ENCODE data around the gene CDPF1.
"Not testable (repeated sequence)": the region's sequence is repeated elsewhere in the genome, so short reads cannot be mapped to it uniquely, and the experiment has no call there.

CDPF1 gene

DNA sequence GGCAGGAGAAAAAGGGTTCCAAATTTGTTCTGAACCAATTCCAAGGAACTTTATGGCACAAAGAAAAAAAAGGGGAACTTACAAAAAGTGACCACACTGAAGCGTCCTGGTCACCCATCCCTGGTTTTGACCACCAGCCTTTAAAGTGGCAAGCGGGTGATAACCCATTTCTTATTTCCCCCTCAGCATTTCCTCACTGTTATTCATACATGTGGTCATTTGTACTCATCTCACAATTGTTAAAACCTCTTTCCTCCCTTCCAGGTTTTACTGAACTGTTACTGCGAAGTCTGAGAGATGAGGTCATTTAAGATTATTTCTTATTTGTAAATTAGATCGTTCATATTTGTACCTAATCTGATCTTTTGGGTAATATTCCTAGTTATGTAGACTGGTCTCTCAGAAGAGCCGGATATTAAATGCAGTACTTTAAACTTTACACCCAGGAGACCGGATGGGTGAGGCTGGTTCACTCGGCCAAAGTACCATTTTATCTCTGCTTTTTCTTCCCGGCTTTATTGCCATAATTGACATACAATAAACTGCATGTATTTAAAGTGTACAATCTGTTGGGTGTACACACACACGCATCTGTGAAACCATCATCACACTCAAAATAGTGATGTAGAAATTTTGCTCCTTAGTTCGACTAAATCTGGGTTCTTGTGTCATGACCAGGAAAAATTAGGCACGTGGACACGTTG, 47.0 kb downstream of the CDPF1 start:
- peaks cover 46% of the 10 kb centered on the region for H3K36me3 Mint-ChIP-seq (ENCODE audit: low read depth)
- H3K27me3 Mint-ChIP-seq, result no peaks in the 10 kb centered on the region
- DNase-seq, result no peak
- H3K27ac Mint-ChIP-seq, result no peak overlapping the region
- no peaks in the 10 kb centered on the region for H3K9me3 Mint-ChIP-seq
- H3K4me3 Mint-ChIP-seq, result no peak overlapping the region
- no peaks in the 10 kb centered on the region for H3K4me1 Mint-ChIP-seq (ENCODE audit: low read depth)

DNA sequence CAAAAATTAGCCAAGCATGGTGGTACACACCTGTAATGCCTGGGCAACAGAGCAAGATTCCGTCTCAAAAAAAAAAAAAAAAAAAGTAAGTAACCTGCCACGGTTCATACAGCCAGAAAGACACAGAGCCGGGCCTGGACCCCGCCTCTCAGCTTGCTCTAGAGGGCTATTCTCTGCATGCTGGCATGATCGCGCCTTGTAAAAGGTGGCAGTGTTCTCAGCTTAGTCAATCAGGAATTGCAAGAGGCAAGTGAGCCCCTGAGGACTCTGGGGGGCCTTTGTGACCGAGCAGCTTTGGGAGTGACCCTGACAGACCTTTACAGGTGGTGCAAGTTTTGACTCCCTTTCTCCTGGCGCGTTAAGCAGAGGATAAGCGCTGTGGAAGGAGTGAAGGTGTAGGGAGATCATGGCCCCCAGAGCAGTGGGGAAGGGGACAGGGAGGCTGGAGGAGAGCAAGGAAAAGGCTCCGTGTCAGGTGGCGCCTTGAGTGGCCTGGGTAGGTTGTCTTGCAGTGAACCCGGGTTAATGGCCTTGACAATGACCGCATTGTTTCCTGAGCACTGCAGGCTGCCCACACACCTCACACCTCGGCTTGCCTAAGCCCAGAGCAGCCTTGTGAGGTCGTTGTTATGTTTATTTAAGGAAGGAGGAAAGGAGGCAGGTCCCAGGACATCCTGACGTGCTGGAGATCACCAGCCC, 48.9 kb downstream of the CDPF1 start:
- peaks cover 3% of the 10 kb centered on the region for H3K4me1 Mint-ChIP-seq (ENCODE audit: low read depth)
- peaks cover 46% of the 10 kb centered on the region for H3K36me3 Mint-ChIP-seq (ENCODE audit: low read depth)
- no peak overlapping the region for H3K4me3 Mint-ChIP-seq
- H3K27me3 Mint-ChIP-seq, result no peaks in the 10 kb centered on the region
- no peak overlapping the region for H3K27ac Mint-ChIP-seq
- no peak for DNase-seq
- no peaks in the 10 kb centered on the region for H3K9me3 Mint-ChIP-seq

DNA sequence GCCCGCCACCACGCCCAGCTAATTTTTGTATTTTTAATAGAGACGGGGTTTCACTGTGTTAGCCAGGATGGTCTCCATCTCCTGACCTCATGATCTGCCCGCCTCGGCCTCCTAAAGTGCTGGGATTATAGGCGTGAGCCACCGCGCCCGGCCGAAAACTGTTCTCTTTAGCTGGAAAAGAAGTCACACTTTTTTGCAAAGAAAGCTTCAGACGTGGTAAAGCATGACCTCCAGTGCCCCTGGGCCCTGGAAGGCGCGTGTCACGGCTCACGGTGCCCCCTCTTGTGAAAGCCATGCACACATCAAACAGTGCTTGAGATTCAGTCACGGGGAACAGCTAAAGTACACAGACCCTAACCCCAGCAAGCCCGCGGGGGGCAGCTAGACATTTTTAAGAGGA, 51.3 kb downstream of the CDPF1 start:
- not testable (repeated sequence) for H3K27me3 Mint-ChIP-seq; DNase-seq; H3K4me3 Mint-ChIP-seq; H3K9me3 Mint-ChIP-seq; H3K27ac Mint-ChIP-seq; H3K4me1 Mint-ChIP-seq (ENCODE audit: low read depth)
- H3K36me3 Mint-ChIP-seq (ENCODE audit: low read depth), result peaks cover 29% of the 10 kb centered on the region

DNA sequence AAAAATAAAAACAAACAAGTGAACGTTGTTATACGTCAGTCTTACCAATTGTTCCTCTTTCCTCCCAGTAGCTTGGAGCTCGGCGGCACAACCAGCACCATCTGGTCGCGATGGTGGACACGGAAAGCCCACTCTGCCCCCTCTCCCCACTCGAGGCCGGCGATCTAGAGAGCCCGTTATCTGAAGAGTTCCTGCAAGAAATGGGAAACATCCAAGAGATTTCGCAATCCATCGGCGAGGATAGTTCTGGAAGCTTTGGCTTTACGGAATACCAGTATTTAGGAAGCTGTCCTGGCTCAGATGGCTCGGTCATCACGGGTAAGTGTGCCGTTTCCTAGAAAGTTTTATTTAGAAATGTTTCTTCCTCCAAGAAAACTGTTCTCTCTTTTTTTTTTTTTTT, 51.8 kb downstream of the CDPF1 start:
- H3K9me3 Mint-ChIP-seq, result no peaks in the 10 kb centered on the region
- no peak overlapping the region for H3K4me3 Mint-ChIP-seq
- peaks cover 24% of the 10 kb centered on the region for H3K36me3 Mint-ChIP-seq (ENCODE audit: low read depth)
- H3K27me3 Mint-ChIP-seq, result no peaks in the 10 kb centered on the region
- no peak for DNase-seq
- no peak overlapping the region for H3K27ac Mint-ChIP-seq
- peaks cover 4% of the 10 kb centered on the region for H3K4me1 Mint-ChIP-seq (ENCODE audit: low read depth)

DNA sequence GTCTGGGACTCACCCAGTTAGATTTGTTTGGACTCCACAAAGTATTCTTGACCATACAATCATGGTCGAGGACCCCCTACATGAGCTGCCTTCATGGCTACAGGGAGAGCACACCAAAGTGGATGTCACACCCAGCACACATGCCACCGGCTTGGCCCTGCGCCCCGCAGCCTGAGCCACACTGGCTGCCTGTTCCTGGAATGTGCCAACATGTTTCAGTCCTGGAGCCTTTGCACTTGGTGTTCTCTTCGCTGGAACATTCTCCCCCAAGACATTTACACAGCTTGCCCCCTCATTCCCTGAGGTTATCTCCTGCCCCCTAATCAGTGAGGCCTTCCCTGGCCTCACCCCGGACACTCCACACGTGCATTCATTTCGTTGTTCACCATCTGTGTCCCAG, 53.8 kb downstream of the CDPF1 start:
- peaks cover 4% of the 10 kb centered on the region for H3K4me1 Mint-ChIP-seq (ENCODE audit: low read depth)
- H3K9me3 Mint-ChIP-seq, result peaks cover 4% of the 10 kb centered on the region
- peaks cover 21% of the 10 kb centered on the region for H3K36me3 Mint-ChIP-seq (ENCODE audit: low read depth)
- H3K27ac Mint-ChIP-seq, result no peak overlapping the region
- no peak overlapping the region for H3K4me3 Mint-ChIP-seq
- H3K27me3 Mint-ChIP-seq, result no peaks in the 10 kb centered on the region
- no peak for DNase-seq

DNA sequence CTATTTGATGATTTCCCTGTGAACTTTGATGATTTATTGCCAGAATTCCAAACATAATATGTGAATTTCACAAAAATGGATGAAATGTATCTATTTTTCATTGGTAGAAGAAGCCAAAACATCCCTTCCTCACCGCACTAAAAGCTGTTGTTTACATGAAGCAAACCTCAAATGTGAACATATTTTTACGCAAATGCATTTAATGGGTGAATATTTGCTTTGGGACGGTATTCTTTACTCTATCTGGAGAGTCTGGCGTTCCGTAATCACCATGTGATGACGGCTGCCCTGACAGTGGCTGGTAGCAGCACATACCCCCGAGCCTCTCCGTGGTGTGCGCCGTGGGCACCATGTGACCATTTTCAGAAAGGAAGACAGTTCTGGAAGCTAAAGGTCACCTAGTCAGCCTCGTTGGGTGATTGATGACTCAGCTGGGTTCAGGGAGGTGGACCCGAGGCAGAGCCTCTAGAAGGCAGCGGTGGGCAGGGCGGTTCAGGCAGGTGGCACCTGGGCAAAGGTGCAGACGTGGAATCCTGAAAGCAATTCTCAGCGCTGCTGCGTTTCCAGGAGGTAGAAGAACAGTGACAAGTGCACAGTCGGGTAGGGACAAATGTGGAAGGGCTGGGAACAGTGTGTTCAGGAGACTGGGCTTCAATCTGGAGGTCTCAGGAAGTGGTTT, 54.5 kb downstream of the CDPF1 start:
- Mint-ChIP-seq H3K27ac (no peak overlapping the region), H3K27me3 (no peaks in the 10 kb centered on the region), H3K4me3 (no peak overlapping the region), H3K4me1 (ENCODE audit: low read depth) (peaks cover 4% of the 10 kb centered on the region), H3K9me3 (peaks cover 4% of the 10 kb centered on the region), H3K36me3 (ENCODE audit: low read depth) (peaks cover 19% of the 10 kb centered on the region)
- no peak for DNase-seq
